GM06990 (cell line): Measurements from ENCODE around the gene WASF2.

Source experiments
- DNase-seq: peaks from one replicate; pipeline ENCODE4 v3.0.0-alpha.2; 2011; ENCODE audit not compliant: insufficient read length; ENCODE audit errors: extremely low read depth
- H3K27me3 ChIP-seq: replicated peaks from 2 replicates; pipeline ENCODE4 v1.6.0; 2011; ENCODE audit warnings: low read length; ENCODE audit not compliant: control insufficient read depth, insufficient read depth
- H3K36me3 ChIP-seq: 2 replicates; pipeline ENCODE4 v1.5.1; 2011; ENCODE audit warnings: low read length; ENCODE audit not compliant: control insufficient read depth, insufficient read depth
- H3K4me3 ChIP-seq: replicated peaks from 2 replicates; pipeline ENCODE4 v1.5.1; 2011; ENCODE audit warnings: low read depth, mild to moderate bottlenecking, control low read depth, low read length
- CTCF ChIP-seq: IDR thresholded peaks from 2 replicates; pipeline ENCODE4 v1.5.1; 2011; ENCODE audit warnings: low read length, control low read depth, mild to moderate bottlenecking, inconsistent platforms; ENCODE audit not compliant: insufficient read depth, poor library complexity, severe bottlenecking

The WASF2 gene

GRCh38 chr1:27361553-27361952 is 128.4 kb downstream of the WASF2 start:
- TF ChIP-seq CTCF, result no peak
- H3K27me3 ChIP-seq, result no peaks in the 10 kb centered on the region
- DNase-seq, result no peak
- no peaks in the 10 kb centered on the region for H3K36me3 ChIP-seq
- H3K4me3 ChIP-seq, result no peak overlapping the region

- no peak for DNase-seq
- Histone ChIP-seq H3K36me3 (no peaks in the 10 kb centered on the region), H3K4me3 (no peak overlapping the region), H3K27me3 (no peaks in the 10 kb centered on the region)
- no peak for TF ChIP-seq CTCF
Measured at GRCh38 chr1:27361044-27361402, 128.9 kb downstream of the WASF2 start.

- Histone ChIP-seq H3K36me3 (no peaks in the 10 kb centered on the region), H3K4me3 (peak overlapping the region; percentile 47), H3K27me3 (no peaks in the 10 kb centered on the region)
- no peak for TF ChIP-seq CTCF
- DNase-seq, result peak; percentile 56
Measured at GRCh38 chr1:27360159-27361043, 129.6 kb downstream of the WASF2 start.

GRCh38 chr1:27359822-27360158 is 130.2 kb downstream of the WASF2 start:
- Histone ChIP-seq H3K4me3 (peak overlapping the region; percentile 47), H3K36me3 (no peaks in the 10 kb centered on the region), H3K27me3 (no peaks in the 10 kb centered on the region)
- no peak for DNase-seq
- no peak for TF ChIP-seq CTCF

GRCh38 chr1:27358928-27359313 is 131.0 kb downstream of the WASF2 start:
- TF ChIP-seq CTCF, result no peak
- no peaks in the 10 kb centered on the region for H3K36me3 ChIP-seq
- DNase-seq, result no peak
- H3K27me3 ChIP-seq, result no peaks in the 10 kb centered on the region
- H3K4me3 ChIP-seq, result no peak overlapping the region
